HG03575 (cell line): ENCODE measurements around the gene CD93.

Source experiments
- ATAC-seq: cut with Tn5 transposase; IDR thresholded peaks from one replicate; pipeline ENCODE4 v1.9.1; 2021; ENCODE audit not compliant: unreplicated experiment, insufficient number of reproducible peaks, low FRiP score; ENCODE audit errors: extremely low read depth

Gene CD93

DNA sequence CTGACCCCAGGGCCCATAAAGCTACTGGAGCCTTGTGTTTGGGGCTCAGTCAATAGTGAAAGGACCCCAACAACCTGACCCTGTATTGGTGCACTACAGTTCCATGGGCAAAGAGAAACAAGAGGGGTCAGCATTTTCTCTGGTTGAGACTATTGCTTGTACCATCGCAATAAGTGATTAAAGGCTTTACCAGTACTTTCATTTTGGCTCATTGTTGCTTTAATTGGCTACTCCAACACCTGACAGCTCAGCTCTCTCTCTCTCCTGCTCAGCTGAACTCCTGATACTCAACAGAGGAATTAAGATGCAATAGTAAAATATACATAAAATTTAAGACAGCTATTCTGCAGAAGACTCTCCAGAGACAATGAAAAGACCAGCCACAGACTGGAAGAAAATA lies 17.8 kb downstream of the CD93 start:
- no peak for ATAC-seq

DNA sequence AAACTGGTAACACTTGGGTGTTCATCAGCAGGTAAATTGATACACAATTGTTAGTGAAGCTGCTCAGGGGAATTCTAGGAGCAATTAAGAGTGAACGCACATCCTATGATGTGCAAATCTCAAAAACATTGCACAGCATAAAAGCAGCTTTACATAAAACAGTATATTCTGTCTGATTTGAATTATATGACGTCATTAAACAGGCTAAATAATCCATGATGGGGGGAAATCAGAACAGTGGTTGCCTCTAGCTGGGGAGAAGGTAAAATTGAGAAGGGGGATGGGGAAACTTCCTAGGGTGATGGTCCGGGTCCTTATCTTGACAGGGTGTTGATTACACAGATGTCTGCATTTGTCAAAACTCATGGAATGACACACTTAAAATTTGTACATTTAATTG lies 19.4 kb downstream of the CD93 start:
- ATAC-seq: no peak

DNA sequence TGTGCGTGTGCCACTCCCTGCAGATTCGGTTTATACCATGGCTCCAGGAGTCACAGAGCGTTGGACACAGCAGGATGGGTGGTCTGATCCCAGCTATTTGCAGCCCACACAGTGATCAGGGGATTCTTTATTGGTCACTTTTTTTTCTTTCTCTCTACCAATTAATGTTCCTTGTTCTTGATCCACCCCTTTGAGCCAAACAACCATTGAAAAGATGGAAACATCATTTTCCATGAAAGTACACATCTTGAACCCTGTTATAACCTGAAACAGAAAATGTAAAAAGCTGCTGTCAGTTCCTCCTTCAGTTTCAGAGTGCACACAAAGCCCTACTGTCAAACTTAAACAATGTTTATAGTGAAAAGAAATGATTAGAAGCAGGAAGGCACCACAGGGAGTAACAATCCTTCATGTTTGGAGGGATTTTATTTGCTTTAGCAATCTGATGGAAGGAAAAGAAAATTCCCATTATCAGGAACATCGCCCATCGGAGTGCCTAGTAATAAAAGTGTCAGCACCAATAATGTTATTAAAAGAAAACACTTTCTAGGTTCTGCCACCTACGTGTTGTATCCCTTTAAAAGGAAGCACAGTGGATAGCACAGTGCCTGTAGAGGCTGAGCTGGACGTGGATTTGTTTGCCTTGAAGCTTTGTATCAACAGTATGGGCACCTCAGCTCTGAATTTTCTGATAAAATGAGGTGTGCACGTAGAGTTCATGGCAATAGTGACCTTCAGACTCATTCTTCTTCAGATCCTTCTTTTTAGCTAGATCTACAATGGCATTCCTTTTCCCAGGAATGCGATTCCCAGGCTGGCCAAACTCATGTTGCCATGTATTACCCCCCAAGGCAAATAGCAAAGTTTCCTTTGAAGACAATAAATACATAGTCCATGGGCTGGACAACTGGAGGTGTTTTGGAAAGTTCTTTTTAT lies 20.6 kb downstream of the CD93 start:
- ATAC-seq: no peak

DNA sequence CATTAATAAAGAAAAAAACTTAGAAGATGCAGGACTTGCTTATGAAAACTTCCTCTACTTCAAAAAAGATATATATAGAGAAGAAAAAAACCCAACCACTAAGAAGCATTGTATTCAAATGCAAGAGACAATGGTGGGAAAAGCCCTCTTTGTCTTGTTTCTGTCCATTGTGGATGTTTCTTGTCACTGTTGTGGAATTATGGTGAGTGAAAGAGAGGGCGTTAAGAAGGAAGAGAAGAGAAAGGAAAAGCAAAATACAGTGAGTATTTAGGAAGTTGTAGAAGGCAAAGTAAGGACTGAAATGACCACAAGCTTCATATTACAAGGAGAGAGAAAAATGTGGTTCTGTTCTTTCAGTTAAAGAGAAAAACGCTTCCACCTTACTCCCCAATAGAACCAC lies 22.5 kb downstream of the CD93 start:
- ATAC-seq: no peak

DNA sequence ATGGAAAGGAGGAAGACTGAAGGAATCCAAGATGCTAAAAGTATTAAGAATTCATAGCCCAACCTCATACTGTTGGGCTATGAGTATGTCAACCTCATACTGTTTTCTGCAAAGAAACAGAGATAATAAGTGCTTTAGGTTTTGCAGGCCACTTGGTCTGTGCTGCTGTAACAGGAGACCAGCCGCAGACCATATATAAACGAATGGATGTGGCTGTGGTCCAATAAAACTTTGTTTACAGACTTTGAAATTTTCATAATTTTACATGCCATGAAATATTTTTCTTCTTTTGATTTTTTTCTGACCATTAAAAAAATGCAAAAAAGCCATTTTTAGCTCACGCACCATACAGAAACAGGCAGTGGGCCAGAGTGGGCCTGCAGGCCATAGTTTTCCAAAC lies 23.0 kb downstream of the CD93 start:
- ATAC-seq: no peak

DNA sequence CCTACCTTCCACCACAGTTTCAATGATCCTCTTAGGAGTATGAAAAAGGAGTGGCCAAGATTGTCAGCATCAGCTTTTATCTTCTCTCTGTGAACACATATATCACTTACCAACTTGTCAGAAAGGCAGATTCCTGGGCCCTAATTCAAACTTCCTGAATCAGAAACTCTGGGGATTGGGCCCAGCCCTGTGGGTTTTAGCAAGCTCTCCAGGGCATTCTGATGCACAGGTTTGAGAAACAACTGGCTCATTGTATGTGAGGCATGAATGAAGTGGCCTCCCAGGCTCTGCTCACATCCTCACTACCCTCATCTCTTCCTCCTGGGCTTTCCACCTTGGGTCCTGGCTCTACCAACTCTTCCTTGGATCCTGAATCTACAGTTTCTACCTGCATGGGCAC lies 23.5 kb downstream of the CD93 start:
- no peak for ATAC-seq

DNA sequence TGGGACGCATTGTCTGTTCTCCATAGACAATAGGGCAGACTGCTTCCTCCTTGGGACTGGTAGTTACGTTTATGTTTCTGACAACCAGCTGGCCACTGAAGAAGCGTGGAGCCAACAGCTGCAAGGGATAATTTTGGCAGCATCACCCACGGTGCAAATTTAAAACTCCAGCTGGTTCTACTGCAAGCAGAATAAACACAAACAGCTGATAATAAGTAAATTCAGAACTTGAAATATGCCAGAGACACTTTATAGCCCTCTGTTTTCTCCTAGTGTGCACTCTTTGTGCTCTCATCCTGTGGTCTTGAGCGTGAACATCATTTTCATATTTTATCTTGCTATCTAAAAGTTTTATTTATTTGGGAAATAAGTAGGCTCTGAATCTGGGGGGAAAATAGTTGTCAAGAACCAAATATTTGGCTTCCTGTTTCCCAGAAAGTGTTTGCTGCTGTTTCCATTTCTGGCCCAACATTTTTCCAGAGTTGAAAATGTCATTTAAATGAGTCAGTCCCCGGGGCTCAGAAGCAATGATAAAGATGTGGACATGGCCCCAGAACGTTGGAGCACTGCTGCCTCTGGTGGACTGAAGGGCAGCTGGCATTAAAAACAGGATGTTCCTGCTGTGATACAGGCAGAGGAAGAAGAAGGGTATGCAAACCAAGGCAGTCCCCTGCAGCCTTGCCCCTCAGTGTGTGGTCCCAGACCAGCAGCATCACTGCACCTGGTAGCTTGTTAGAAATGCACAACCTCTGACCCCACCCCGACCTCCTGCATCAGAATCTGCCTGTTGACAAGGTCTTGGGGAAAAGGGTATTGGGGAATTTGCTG lies 24.2 kb downstream of the CD93 start:
- no peak for ATAC-seq

DNA sequence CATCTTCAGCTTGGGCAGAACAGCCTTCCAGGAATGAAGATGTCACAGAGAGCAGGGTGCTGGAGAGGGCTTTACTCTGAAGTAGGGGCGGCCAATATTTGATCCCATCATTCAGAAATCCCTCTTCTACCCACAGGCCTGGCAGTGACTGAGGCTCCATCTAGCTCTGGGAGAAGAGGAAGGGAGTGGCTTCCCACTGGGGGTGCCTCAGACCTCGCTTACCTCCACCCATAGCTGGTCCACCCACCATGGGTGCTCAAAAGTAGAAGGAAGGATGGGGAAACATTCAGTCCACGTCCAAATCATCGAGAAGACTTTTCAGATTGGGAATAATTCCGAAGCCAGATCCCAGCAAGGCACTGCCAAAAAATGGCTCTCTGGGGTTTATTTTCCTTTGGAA lies 24.9 kb downstream of the CD93 start:
- ATAC-seq: no peak

DNA sequence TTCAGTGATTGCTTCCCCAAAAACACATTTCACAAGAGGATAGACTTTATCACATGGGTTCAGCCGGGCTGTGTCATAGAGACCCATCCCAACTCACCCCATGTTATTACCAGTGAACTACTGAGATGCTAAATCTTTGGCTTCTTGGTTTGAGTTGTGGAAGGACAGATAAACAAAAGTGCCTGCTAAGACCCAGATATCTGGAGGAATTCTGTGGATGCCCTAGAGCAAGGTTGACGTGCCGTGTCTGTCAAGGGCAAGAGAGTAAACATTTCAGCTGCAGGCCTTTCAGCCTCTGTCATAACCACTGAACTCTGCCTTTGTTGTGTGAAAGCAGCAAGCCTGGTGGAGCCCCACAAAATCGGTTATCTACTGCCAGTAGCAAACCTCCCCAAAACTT lies 25.5 kb downstream of the CD93 start:
- ATAC-seq: no peak

DNA sequence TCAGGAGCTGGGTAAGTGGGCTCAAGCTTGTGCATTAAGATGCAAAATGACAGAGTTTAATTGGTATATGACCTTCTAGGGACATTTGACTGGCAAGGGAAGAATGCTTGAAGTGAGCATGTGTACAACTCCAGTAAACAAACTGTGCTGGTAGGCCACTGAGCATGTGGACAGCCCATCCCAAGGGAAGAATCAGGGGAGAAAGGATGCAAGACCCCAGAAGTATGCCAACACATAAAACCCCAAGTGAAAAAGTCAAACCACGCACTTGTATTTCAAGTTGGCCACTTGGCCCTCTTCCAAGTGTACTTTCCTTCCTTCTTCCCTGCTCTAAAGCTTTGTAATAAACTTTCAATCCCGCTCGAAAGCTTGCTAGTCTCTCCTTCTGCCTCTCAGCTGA lies 26.3 kb downstream of the CD93 start:
- no peak for ATAC-seq

DNA sequence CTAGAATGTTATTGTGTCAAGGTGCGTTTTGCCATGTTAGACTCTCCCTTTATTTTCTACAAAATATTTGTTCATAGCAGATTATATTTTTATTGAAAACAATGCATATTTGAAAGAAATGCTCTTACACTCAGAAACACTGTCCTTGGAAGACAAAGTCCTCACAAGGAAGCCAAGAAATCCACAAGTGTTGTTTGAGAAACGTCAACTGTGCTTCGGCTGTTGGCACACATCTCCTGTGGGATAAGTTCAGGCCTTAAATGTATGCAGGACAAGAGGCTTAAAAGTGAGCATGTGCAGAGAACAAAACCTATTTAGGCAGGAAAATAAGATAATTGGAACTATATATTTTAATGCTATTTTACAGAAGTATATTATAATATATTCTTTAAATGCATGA lies 27.1 kb downstream of the CD93 start:
- ATAC-seq: no peak

DNA sequence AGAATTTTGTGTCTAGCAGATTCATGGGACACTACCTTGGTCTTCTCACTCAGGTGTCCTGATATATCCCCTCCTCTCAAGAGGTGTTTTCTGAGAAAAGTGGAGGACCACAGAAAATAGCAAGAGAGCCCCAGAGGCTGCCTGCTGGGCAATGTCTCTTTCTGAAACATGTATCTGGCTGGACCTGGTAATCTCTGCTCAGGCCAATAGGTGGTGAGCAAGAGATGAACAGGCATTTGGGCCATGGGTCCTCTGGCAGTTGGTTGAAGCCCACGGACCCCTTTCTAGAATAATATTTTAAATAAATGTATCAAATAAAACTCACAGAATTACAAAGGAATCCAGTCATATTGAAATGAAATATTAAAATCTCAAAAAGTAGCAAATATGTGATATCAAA lies 27.9 kb downstream of the CD93 start:
- no peak for ATAC-seq

DNA sequence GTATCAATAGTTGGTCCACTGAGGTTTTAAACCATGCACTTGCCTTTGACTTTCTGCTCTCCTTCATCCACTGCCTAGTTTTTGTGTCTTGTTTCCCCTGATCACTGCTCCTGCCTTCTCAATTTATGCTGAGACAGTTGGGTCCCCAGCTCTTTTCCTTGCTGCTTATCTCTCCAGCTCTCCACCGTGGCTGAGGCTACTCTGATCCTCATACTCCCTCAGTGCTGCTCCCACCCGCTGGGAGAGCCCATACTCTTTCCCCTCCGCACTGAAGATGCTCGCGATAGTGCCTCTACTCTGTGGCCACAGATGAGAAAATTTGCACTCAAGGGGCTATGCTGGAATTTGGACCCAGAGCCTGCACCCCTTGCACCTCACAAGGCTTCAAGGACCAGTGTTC lies 33.2 kb downstream of the CD93 start:
- no peak for ATAC-seq

DNA sequence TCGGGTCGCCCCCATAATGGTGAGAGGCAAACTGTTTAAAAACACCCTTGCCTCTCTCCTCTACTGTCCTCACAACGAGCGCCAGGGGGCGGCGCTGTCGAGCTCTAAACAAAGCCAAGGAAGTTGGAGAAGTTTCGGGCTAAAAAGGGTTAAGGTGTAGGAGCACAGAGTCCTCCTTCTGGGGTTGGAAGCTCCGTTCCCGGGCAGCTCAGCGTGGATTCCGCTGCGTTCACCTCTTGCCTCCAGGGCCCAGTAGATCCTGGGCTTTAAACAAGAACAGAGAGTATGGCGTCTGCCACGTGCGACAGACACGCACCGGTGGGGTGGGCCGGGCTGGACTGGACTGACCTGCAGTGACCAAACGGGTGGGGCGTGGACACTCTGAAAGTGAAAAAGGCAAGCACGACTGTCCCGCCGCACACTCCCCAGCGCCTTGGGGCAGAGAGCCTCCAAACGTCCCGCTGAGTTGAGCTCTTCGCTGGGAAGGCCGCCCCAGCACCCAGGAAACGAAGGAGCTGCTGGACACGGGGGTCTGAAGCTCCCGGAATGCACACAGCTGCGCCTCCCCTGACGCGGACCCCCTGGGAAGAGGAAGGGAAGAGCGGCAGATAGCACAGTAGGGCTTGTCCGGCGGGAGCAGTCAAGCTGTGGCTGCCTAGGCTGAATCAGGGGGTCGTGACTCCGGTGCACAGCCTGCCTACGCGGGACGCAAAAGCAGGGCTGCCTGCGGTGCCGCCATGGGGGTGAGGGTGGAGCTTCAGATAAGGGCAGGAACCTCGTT lies 35.1 kb downstream of the CD93 start:
- ATAC-seq: no peak

DNA sequence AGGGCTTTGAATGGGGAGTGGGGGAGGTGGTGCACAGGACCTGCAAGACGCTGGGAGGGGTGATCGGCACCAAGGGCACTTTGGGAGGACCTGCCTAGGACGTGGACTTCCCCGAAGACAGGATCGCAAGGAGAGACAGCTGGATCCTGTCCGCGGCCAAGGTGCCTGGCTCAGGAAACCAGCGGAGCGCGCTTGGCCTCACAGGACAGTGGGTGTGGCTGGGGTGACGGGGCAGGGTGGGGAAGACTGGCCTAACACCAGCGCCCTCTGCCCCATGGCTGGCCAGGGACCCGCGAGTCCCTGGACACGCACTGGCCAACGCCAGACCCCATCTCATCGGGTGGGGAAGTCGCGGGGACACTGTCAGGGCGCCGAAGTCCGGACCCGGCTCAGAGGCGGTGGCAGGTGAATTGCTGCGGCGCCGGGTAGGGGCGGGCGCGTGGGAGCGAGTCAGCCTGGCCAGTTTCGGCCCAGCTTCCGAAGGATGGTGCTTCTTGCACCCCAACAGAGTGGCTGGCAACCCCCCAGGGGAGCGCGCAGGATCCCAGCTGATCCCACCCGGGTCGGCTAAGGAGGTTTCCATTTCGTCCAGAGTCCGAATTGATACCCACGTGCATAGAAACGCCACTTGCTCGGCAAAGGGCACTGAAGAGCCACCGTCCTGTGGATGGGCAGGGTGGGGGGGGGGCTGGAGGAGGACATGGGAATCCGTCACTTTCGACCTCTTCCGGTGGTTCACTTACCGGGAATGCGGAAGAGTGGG lies 35.9 kb downstream of the CD93 start:
- ATAC-seq: no peak

DNA sequence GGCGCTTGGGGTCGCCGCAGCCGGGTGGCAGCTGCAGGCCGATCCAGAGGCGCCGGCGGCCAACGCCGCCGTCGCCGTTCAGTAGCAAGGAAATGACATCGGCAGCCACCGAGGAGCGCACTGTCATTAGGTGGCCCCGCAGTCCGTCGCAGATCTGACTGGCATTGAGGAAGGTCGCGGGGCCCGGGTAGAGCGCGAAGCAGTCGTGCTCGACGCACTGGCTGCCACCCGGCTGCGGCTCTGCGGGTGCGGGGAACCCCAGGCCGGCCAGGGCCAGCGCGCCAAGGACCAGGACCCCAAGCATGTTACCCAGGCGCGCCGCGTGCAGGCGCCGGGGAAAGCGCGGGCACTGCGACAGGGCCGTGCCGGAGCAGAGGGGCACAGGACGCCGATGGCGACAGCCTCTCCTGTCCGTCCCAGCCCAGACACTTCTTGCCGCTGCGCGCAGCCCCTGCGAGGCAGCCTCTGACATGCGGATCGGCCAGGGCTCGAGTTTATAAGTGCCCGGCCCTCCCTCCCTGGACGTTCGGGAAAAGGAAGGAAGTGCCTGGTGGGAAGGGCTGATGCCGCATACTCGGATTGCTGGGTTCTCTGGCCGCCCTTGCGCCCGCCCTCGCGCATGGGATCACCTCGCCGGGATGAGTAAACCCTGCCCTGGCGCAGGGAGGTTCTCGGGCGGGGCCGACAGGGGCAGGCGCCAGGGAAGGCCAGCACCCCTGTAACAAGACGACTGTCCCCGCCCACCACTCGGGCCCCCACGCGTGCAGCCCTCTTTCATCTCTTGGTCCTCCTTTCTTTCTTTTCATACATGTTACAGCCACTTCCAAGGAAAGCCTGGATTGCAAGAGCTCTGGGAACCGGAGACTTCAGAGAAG lies 36.7 kb downstream of the CD93 start, which contains the start of gene THBD:
THBD (minus strand) TSS at position 472 of the 875 bp plus-strand sequence; CDS start at position 304, 168 bp downstream.
- no peak for ATAC-seq

DNA sequence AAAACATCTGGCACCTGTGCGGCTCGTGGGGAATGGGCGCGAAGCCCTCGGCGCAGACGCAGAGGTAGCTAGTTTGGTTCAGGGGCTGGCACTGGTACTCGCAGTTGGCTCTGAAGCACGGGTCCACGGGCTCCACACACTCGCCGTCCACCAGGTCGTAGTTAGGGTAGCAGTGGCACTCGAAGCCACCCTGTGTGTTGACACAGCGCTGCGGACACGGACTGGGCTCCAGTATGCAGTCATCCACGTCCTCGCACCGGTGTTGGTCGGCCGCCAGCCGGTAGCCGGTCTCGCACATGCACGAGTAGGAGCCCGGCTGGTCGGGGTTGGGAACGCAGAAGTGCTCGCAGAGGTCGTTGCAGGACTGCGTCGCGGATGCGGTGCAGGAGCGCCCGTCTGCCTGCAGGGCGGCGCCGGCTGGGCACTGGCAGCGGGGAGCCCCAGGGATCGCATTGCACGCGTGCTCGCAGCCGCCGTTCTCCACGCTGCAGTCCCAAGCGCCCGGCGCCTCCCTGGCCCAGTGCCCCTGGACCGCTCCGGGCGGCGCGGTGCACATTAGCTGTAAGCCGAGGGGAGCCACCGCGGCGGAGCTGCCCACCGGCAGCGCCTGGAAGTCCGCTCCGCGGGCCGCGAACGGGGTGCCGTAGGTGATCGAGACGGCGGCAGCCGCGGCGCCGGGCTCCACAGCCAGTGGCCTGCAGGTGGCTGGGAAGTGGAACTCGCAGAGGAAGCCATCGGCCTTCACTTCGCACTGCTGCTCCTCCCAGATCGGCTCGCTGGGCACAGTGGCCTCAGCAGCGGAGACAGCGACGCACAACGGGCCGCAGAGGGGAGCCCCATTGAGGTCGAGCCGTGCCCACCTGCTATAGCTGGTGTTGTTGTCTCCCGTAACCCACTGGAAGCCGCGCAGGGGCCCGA lies 37.6 kb downstream of the CD93 start:
- no peak for ATAC-seq
